Measurements from ENCODE around the gene C10orf67.

- TF ChIP-seq CTCF (conservative IDR thresholded peaks at IDR 0.05; ENCODE audit: low read depth, low read length) = no peak
- TF ChIP-seq EZH2 (IDR thresholded peaks at IDR 0.05; ENCODE audit: low read length, unreplicated experiment) = no peak
- TF ChIP-seq EZH2phosphoT487 (IDR thresholded peaks at IDR 0.05; ENCODE audit: borderline replicate concordance, low read length) = no peak
Measured at GRCh38 chr10:23376229-23376655, 31.6 kb upstream of the C10orf67 start.
